ENCODE results near the gene TMEM176B. TPM values are rescaled to one million over a fixed set of nuclear protein-coding genes. Genes with fewer than 3 reads are reported as not detected.

Gene TMEM176B
- total RNA-seq, 4 donors from 2014 or later: 2.5 to 16.6 (median 6.1) TPM

- 12% methylated on average over 33 of the region's 54 CpGs; no CpG with 5 or more reads in 1 of the 2 donors for WGBS, 2 donors
- TF ChIP-seq POLR2A (IDR thresholded peaks at IDR 0.05): no peak
- no peak for TF ChIP-seq CTCF (IDR thresholded peaks at IDR 0.05)
- H3K4me3 ChIP-seq (ENCODE audit: low read depth, poor library complexity, severe bottlenecking): peak within 1 kb of the TSS; percentile 28
- peak in 1 of 2 donors; percentile 81 for DNase-seq (ENCODE audit: low spot score in 2 of 2)
- intact Hi-C loops (cut with DNase I; ENCODE audit: low total_unique reads): no loop called here
These were observed 547 bp upstream of the TMEM176B start, which contains the start of gene TMEM176A for GRCh38 chr7:150800581-150801241. Gene TMEM176A, plus strand, starts transcription at chr7:150800769. Its CDS starts 782 bp downstream, at chr7:150801551.

- intact Hi-C loops (cut with DNase I; ENCODE audit: low total_unique reads): no loop called here
- 78 to 83% methylated on average over 3 of the region's 3 CpGs for WGBS, 2 donors
- DNase-seq (ENCODE audit: low spot score in 2 of 2): no peak
- no peak for TF ChIP-seq CTCF (IDR thresholded peaks at IDR 0.05)
- no peak for TF ChIP-seq POLR2A (IDR thresholded peaks at IDR 0.05)
- no peak overlapping the region for H3K4me3 ChIP-seq (ENCODE audit: low read depth, poor library complexity, severe bottlenecking)
These were observed 1.0 kb downstream of the TMEM176B start for GRCh38 chr7:150799156-150799555.

GRCh38 chr7:150797661-150798060 lies 2.5 kb downstream of the TMEM176B start:
- DNase-seq (ENCODE audit: low spot score in 2 of 2): no peak
- no peak for TF ChIP-seq POLR2A (IDR thresholded peaks at IDR 0.05)
- TF ChIP-seq CTCF (IDR thresholded peaks at IDR 0.05): no peak
- intact Hi-C loops (cut with DNase I; ENCODE audit: low total_unique reads): no loop called here
- WGBS, 2 donors: 65% methylated on average over 4 of the region's 4 CpGs
- H3K4me3 ChIP-seq (ENCODE audit: low read depth, poor library complexity, severe bottlenecking): no peak overlapping the region

- intact Hi-C loops (cut with DNase I; ENCODE audit: low total_unique reads): no loop called here
- TF ChIP-seq POLR2A (IDR thresholded peaks at IDR 0.05): no peak
- TF ChIP-seq CTCF (IDR thresholded peaks at IDR 0.05): no peak
- H3K4me3 ChIP-seq (ENCODE audit: low read depth, poor library complexity, severe bottlenecking): no peak overlapping the region
- WGBS, 2 donors: 75 to 76% methylated on average over 6 of the region's 6 CpGs
- no peak for DNase-seq (ENCODE audit: low spot score in 2 of 2)
These were observed 6.5 kb downstream of the TMEM176B start for GRCh38 chr7:150793569-150794238.

- H3K4me3 ChIP-seq (ENCODE audit: low read depth, poor library complexity, severe bottlenecking): no peak overlapping the region
- intact Hi-C loops (cut with DNase I; ENCODE audit: low total_unique reads): no loop called here
- peak in 1 of 2 donors; percentile 53 for DNase-seq (ENCODE audit: low spot score in 2 of 2)
- 93% methylated on average over 12 of the region's 12 CpGs for WGBS, 2 donors
- TF ChIP-seq POLR2A (IDR thresholded peaks at IDR 0.05): no peak
- no peak for TF ChIP-seq CTCF (IDR thresholded peaks at IDR 0.05)
These were observed 8.3 kb downstream of the TMEM176B start for GRCh38 chr7:150791746-150792452.

Data from lower leg skin (tissue), 4 donors.